ENCODE results near the gene MAD1L1.
"Not testable (repeated sequence)": the region's sequence is repeated elsewhere in the genome, so short reads cannot be mapped to it uniquely, and the experiment has no call there.

Gene MAD1L1

GRCh38 chr7:1815551-1816281 lies 417.0 kb downstream of the MAD1L1 start:
- DNase-seq (ENCODE audit: low read depth): not testable (repeated sequence)

GRCh38 chr7:1815051-1815481 lies 417.7 kb downstream of the MAD1L1 start:
- no peak for DNase-seq (ENCODE audit: low read depth)

DNA sequence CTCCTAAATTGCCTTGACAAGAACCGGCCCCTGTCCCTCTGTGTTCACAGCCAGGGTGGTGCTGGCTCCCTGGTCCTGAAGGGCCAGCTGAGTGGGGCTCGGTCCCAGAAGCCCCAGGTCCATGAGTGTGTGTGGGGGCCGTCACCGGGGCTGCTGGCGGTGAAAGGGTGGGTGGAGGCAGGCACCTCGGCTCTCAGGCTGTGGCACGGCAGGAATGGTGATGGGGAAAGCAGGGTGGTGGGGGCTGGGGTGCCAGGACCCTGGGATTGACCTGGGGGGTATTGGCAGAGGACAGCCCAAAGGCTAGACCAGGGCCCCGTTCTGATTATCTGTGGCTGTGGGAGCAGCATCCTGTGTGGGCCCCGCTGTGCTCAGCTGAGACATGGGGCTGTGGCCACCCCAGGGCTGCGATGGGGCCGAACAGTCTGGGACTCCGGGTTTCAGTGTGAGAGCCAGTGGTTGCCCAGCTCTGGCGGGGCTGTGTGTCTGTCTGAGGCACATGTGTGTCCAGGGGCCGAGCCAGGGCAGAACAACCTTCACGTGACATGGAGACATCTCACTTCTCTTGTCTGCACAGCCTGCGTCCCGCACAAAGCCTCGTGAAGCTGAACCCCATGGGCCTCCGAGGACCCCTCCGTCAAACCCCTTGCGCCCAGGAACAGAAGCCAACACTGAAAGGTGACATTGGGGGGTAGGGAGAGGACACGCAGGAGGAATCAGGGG lies 418.5 kb downstream of the MAD1L1 start:
- no peak for DNase-seq (ENCODE audit: low read depth)

DNA sequence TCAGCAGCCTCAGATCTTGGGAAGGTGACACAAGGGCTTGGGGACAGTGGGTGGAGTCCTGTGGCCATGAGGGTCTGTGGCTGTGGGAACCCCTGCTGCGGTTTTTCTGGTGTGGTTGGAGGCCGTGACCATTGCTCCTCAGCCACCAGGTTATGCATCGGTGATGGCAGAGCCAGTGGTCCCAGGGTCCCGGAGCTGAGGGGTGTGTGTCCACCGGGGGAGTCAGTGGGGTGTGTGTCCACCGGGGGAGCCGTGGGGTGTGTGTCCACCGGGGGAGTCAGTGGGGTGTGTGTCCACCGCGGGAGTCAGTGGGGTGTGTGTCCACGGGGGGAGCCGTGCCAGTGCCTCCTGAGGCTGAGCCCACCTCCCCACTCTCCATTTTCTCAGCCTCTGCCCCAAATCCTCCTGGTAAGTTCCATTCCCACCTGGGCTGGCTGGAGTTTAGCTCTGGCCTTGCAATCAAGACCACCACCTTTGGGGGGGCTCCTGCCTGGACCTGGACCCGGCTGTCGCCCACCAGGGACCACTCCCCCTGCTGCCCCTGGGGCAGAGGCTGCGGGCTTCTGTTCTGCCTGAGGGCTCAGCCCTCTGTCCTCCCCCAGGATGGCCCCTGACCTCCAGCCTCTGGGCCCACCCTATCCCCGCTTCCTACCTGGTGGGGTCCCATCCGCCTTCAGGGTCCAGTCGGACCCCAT lies 419.2 kb downstream of the MAD1L1 start:
- DNase-seq (ENCODE audit: low read depth): no peak

DNA sequence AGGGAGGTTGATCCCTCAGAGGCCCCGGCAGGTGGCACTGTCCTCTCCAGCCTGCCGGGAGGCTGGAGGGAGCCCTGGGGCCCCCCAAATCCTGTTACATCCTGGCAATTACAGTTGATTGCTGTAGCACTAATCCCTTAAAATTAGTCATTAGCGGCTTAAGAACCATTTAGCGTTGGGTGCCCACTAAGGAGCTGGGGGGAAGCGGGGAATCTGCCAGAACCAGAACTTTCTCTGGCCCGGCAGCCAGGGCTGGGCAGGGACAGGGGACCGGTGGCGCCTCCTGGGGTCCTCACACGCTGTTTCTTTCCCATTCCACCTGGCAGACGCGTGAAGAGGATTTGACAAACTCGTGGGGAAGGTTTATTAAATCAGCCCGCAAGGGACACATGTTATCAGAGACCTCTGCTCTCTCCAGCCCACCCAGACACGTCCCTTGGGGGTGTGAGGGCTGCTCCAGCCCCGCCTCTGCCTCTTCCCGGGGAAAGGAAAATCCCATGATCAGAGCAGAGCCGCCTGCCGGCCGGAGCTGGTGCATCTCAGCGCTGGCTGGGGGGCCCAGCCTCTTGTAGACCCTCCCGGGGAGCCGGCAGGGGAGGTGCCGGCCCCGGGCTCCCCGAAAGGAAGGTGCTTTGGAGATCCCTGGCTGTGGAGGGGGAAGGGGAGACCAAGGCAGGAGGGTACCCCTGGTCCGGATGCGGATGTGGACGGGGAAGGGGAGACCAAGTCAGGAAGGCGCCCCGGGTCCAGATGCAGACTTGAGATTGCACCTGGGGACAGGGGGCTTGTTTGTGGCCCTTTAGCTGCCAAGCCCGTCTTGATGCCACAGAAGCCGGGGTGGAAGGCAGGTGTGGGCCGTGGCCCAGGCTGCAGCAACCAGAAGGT lies 420.0 kb downstream of the MAD1L1 start:
- DNase-seq (ENCODE audit: low read depth): no peak

DNA sequence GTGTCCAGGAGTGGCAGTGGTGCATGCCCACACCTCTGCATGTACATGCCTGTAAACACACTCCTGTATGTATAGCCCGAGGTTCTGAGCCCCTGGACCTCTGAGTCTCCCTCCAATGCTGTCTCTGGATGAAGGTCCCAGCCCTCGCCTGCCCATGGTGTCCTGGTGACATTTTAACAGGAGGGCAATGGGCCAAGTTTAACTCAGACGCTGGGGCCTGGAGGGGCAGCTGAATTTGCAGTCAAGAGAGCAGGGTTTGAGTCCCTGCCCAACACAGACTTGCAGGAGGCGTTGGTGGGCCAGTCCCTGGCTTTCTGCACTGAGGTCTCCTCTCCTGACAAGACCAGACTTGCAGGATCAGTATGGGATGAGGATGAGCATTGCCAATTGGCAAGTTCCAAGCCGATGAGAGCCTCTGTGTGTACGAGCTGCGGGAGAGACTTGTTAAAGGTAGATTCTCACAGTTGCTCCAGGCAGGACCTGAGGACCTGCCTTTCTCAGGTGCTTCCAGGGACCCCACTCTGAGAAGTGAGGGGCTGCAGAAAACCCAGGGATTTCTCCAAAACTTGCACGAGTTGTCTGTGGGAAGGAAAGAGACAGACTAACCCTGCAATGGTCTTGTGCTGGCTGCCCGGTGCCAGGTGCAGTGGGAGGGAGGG lies 420.8 kb downstream of the MAD1L1 start:
- DNase-seq (ENCODE audit: low read depth): no peak

- no peak for DNase-seq (ENCODE audit: low read depth)
Observed at GRCh38 chr7:1810961-1811849, 421.5 kb downstream of the MAD1L1 start.

- DNase-seq (ENCODE audit: low read depth): no peak
Observed at GRCh38 chr7:1810521-1810920, 422.2 kb downstream of the MAD1L1 start.

- DNase-seq (ENCODE audit: low read depth): no peak
Observed at GRCh38 chr7:1809601-1810258, 423.0 kb downstream of the MAD1L1 start.

DNA sequence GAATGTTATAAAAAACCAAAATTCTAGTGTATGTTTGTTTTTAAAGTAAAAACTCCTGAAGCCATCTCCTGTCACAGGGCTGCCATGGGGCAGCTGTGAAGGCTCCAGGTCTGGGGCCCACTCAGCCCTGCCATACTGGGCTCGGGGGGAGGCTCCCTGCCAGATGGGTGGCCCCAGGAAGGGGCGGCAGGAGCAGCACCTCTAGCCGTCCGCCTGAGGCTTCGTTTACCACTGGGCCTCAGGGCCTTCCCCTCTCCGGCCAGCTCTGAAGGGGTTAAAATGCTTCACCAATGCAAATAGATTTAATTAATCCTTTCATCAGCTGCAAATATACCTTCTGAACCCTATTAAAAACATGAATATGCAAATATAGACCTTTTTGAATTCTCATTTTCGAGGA lies 423.7 kb downstream of the MAD1L1 start:
- no peak for DNase-seq (ENCODE audit: low read depth)

- DNase-seq (ENCODE audit: low read depth): no peak
Observed at GRCh38 chr7:1807821-1808600, 424.7 kb downstream of the MAD1L1 start.

GRCh38 chr7:1806354-1806753 lies 426.4 kb downstream of the MAD1L1 start:
- no peak for DNase-seq (ENCODE audit: low read depth)

GRCh38 chr7:1804310-1804709 lies 428.4 kb downstream of the MAD1L1 start:
- no peak for DNase-seq (ENCODE audit: low read depth)

- no peak for DNase-seq (ENCODE audit: low read depth)
Observed at GRCh38 chr7:1802899-1803298, 429.8 kb downstream of the MAD1L1 start.

DNA sequence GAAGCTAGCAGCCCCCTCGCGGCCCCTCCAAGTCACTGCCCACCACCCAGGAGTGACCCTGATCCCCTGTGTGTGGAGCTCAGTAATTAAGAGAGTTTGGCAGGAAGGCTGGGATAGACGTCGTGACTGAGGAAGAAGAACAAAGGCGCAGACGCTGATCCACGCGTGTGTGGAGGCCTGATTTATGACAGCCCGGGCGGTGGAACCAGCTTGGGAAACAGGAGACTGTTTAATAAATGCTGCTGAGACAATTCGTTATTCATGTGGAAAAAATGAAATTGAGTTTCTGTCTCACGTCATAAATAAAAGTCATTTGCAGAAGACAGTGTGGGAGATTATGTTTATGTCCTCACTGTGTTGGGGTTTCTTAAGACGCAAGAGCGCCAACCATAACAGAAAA lies 431.8 kb downstream of the MAD1L1 start:
- DNase-seq (ENCODE audit: low read depth): no peak

- DNase-seq (ENCODE audit: low read depth): no peak
Observed at GRCh38 chr7:1798191-1798590, 434.6 kb downstream of the MAD1L1 start.

GRCh38 chr7:1794888-1795542 lies 437.7 kb downstream of the MAD1L1 start:
- no peak for DNase-seq (ENCODE audit: low read depth)

- no peak for DNase-seq (ENCODE audit: low read depth)
Observed at GRCh38 chr7:1787681-1788235, 445.0 kb downstream of the MAD1L1 start.
